Activated T-helper 9 cell treated with anti-CD3 and anti-CD28 coated beads, Interleukin-2, amount 50 U/mL, for 16 hours (primary cell): ENCODE results near the gene MAN1A1.

Experiments
- DNase-seq: peaks from one replicate; pipeline ENCODE4 v3.0.0-alpha.2; 2020; ENCODE audit warnings: low read depth

The MAN1A1 gene

GRCh38 chr6:119269266-119270103 lies 80.1 kb downstream of the MAN1A1 start:
- no peak for DNase-seq

GRCh38 chr6:119267126-119267905 lies 82.2 kb downstream of the MAN1A1 start:
- no peak for DNase-seq

GRCh38 chr6:119264854-119265397 lies 84.6 kb downstream of the MAN1A1 start:
- DNase-seq = no peak

- DNase-seq = no peak
Observed at GRCh38 chr6:119262612-119263011, 86.9 kb downstream of the MAN1A1 start.

- no peak for DNase-seq
Observed at GRCh38 chr6:119261944-119262284, 87.6 kb downstream of the MAN1A1 start.

GRCh38 chr6:119259027-119259426 lies 90.5 kb downstream of the MAN1A1 start:
- DNase-seq = no peak

GRCh38 chr6:119257726-119258125 lies 91.8 kb downstream of the MAN1A1 start:
- DNase-seq = no peak

GRCh38 chr6:119256978-119257462 lies 92.5 kb downstream of the MAN1A1 start:
- no peak for DNase-seq

- DNase-seq = no peak
Observed at GRCh38 chr6:119256392-119256791, 93.2 kb downstream of the MAN1A1 start.

GRCh38 chr6:119255492-119255891 lies 94.1 kb downstream of the MAN1A1 start:
- no peak for DNase-seq

- DNase-seq = no peak
Observed at GRCh38 chr6:119250036-119250435, 99.5 kb downstream of the MAN1A1 start.

GRCh38 chr6:119249319-119249718 lies 100.2 kb downstream of the MAN1A1 start:
- DNase-seq = no peak

GRCh38 chr6:119247504-119247903 lies 102.1 kb downstream of the MAN1A1 start:
- no peak for DNase-seq

- DNase-seq = no peak
Observed at GRCh38 chr6:119243657-119244056, 105.9 kb downstream of the MAN1A1 start.

- no peak for DNase-seq
Observed at GRCh38 chr6:119243037-119243436, 106.5 kb downstream of the MAN1A1 start.

- DNase-seq = no peak
Observed at GRCh38 chr6:119241540-119242309, 107.8 kb downstream of the MAN1A1 start.

GRCh38 chr6:119241111-119241465 lies 108.5 kb downstream of the MAN1A1 start:
- no peak for DNase-seq

- DNase-seq = no peak
Observed at GRCh38 chr6:119240257-119241110, 109.1 kb downstream of the MAN1A1 start.

- no peak for DNase-seq
Observed at GRCh38 chr6:119237177-119237715, 112.3 kb downstream of the MAN1A1 start.

GRCh38 chr6:119234941-119235340 lies 114.6 kb downstream of the MAN1A1 start:
- DNase-seq = no peak

GRCh38 chr6:119234457-119234856 lies 115.1 kb downstream of the MAN1A1 start:
- no peak for DNase-seq
